Astrocyte of the spinal cord (primary cell): ENCODE data around the gene RAB40C.
A peak's percentile ranks its signal among the peaks of the same experiment; 100 is the strongest.

Experiments
- DNase-seq: peaks from one replicate; pipeline ENCODE4 v3.0.0; 2011; ENCODE audit warnings: low read depth, low spot score
- H3K4me3 ChIP-seq: 2 replicates; pipeline ENCODE4 v1.5.1; 2011; ENCODE audit warnings: low read depth, mild to moderate bottlenecking, low read length, moderate library complexity
- CTCF ChIP-seq: IDR thresholded peaks from 2 replicates; pipeline ENCODE4 v1.5.1; 2012; ENCODE audit warnings: low read depth, mild to moderate bottlenecking, low read length, inconsistent platforms
- in situ Hi-C: cut with HindIII; loops from 2 replicates; pipeline ENCODE4 v1.10.0; 2017; ENCODE audit warnings: low sequenced_read_pairs

Gene RAB40C, protein sequence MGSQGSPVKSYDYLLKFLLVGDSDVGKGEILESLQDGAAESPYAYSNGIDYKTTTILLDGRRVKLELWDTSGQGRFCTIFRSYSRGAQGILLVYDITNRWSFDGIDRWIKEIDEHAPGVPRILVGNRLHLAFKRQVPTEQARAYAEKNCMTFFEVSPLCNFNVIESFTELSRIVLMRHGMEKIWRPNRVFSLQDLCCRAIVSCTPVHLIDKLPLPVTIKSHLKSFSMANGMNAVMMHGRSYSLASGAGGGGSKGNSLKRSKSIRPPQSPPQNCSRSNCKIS

DNA sequence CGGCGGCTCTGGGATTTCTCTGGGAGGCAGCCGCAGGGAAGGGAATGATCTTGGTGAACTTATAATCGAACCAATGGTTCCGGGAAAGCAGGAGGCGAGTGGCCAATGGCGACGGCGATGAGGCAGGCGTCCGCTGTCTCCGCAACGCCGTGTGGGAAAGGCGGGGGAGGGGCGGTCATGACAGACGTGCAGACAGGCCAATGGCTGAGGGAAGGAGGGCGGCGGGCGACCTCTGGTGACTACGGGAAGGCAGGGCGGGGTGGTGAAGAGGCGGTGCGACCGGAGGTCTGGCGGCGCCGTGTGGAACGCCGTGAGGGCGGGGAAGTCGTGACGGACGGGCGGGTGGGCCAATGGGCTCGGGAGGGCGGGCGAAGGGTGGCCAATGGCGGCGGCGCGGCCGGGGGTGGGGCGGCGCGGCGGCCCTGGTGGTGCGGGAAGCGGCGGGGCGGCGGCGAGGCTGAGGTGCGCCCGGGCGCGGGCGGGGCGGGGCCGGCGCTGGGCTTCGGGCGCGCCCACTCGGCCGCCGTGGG, at the start of gene RAB40C:
Gene RAB40C, plus strand, starts transcription at position 409 of the 530 bp plus-strand sequence. CDS start 226 bp downstream, outside the sequence.
- no peak for TF ChIP-seq CTCF

GRCh38 chr16:540645-541340, 49.1 kb upstream of the RAB40C start:
- TF ChIP-seq CTCF, result no peak
- in situ Hi-C loops, result no loop called here
- no peak overlapping the region for H3K4me3 ChIP-seq
- DNase-seq, result no peak

More for the DNA sequence above, at the start of gene RAB40C:
- H3K4me3 ChIP-seq, result peak within 1 kb of the TSS; percentile 81
- in situ Hi-C loops, result no loop called here
- peak; percentile 99 for DNase-seq

DNA sequence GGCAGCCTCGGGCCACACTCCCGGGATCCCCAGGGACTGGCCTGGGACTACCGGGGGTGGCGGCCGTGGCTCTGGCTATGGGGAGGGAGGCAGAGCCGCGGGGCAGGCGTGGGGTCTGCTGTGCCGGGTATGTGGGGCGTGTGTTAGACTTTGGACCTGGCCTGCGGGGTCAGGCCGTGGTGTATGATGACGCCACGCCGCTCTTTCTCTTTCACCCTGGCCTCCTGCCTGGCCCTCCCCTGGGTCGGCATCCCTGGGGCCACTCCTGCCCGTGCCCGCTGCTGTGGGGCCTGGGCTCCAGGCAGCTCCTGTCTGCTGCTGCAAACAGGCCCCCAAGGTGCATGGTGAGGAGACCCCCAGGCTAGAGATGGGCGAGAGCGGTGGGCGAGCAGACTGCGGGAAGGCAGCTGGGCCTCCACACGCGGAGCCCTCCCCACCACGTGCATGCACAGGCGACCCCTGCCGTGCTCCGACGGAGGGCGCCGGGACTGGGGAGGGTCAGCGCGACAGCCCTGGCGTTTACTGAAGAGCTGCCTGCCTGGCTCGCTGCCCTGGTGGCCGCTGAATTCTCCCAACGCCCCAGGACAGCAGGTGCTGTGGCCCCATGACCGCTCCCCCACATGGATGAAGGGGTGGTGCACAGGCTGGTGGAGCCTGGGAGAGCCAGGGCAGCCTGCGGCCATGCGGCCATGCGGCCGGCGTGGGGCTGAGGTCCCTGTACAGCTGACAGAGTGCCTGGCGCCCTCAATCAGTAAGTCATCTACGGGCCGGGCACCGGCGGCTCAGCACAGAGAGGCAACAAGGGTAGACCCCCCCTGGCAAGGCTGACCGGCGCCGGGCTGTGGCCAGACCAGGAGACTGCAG, 46.3 kb upstream of the RAB40C start:
- no peak for DNase-seq
- in situ Hi-C loops, result no loop called here
- H3K4me3 ChIP-seq, result no peak overlapping the region
- no peak for TF ChIP-seq CTCF

- in situ Hi-C loops, result no loop called here
- H3K4me3 ChIP-seq, result no peak overlapping the region
- no peak for DNase-seq
- TF ChIP-seq CTCF, result no peak
These were observed 45.3 kb upstream of the RAB40C start for GRCh38 chr16:544517-544916.

GRCh38 chr16:546909-547770, 42.7 kb upstream of the RAB40C start:
- H3K4me3 ChIP-seq, result no peak overlapping the region
- DNase-seq, result no peak
- in situ Hi-C loops, result no loop called here
- TF ChIP-seq CTCF, result peak; percentile 46
